HepG2 (cell line): ENCODE measurements around the gene KDM8. TPM values are rescaled to one million over a fixed set of nuclear protein-coding genes. Genes with fewer than 3 reads are reported as not detected.

Source experiments
- BRF2 ChIP-seq: sonication (generic); formaldehyde crosslinking; IDR thresholded peaks from 2 replicates; pipeline ENCODE4 v1.8.1; 2022; ENCODE audit warnings: mild to moderate bottlenecking, missing genetic modification reagents
- CEBPZ ChIP-seq: IDR thresholded peaks from 2 replicates; pipeline ENCODE4 v1.6.1; 2012; ENCODE audit warnings: low read length, improper control_type of control experiment
- CREB1 ChIP-seq, 2 experiments: fragments of 450-650 bp in 1 of 2; IDR thresholded peaks; 2 replicates each; pipeline ENCODE4 v1.6.1; 2016 to 2017; ENCODE audit warnings: control low read depth in 1 of 2, mild to moderate bottlenecking in 1 of 2, missing compliant biosample characterization in 1 of 2, missing genetic modification characterization in 1 of 2
- GATA4 ChIP-seq: sonication (generic); IDR thresholded peaks from 2 replicates; pipeline ENCODE4 v1.6.1; 2016; ENCODE audit warnings: antibody characterized with exemption, low read depth, borderline replicate concordance
- HIC2 ChIP-seq: sonication (generic); formaldehyde crosslinking; IDR thresholded peaks from 2 replicates; pipeline ENCODE4 v1.9.0; 2022; ENCODE audit warnings: low read depth, missing genetic modification reagents
- HOXA7 ChIP-seq: sonication (generic); formaldehyde crosslinking; IDR thresholded peaks from 2 replicates; pipeline ENCODE4 v1.8.1; 2022; ENCODE audit warnings: mild to moderate bottlenecking, missing genetic modification reagents, moderate library complexity
- MED13 ChIP-seq: sonication (generic); formaldehyde crosslinking; IDR thresholded peaks from 2 replicates; pipeline ENCODE4 v1.5.0; 2020; ENCODE audit warnings: missing genetic modification reagents
- NCOA2 ChIP-seq: sonication (generic); formaldehyde crosslinking; IDR thresholded peaks from 2 replicates; pipeline ENCODE4 v1.8.0; 2022; ENCODE audit warnings: inconsistent platforms
- NFATC3 ChIP-seq: sonication (generic); formaldehyde crosslinking; IDR thresholded peaks from 2 replicates; pipeline ENCODE4 v1.5.1; 2020; ENCODE audit warnings: mild to moderate bottlenecking, missing genetic modification reagents
- NFKB2 ChIP-seq: sonication (generic); formaldehyde crosslinking; IDR thresholded peaks from 2 replicates; pipeline ENCODE4 v1.4.0; 2020; ENCODE audit warnings: missing genetic modification reagents, borderline replicate concordance
- NKX3-1 ChIP-seq: sonication (generic); formaldehyde crosslinking; IDR thresholded peaks from 2 replicates; pipeline ENCODE4 v1.5.0; 2020; ENCODE audit warnings: missing genetic modification reagents
- NR2F6 ChIP-seq, 2 experiments: IDR thresholded peaks; 2 replicates each; pipeline ENCODE4 v1.6.1; 2016; ENCODE audit warnings: antibody characterized with exemption in 1 of 2, mild to moderate bottlenecking in 1 of 2
- PITX1 ChIP-seq: sonication (generic); formaldehyde crosslinking; IDR thresholded peaks from 2 replicates; pipeline ENCODE4 v1.5.1; 2020; ENCODE audit warnings: mild to moderate bottlenecking, missing genetic modification reagents
- SCMH1 ChIP-seq: sonication (generic); formaldehyde crosslinking; IDR thresholded peaks from 2 replicates; pipeline ENCODE4 v1.9.0; 2021; ENCODE audit warnings: missing genetic modification reagents, mild to moderate bottlenecking, borderline replicate concordance
- THAP7 ChIP-seq: sonication (generic); formaldehyde crosslinking; IDR thresholded peaks from 2 replicates; pipeline ENCODE4 v1.8.1; 2023; ENCODE audit warnings: mild to moderate bottlenecking, missing genetic modification reagents
- U2AF1 ChIP-seq: fragments of 200-400 bp; formaldehyde crosslinking; optimal IDR thresholded peaks from 2 replicates; pipeline ENCODE3; 2017; ENCODE audit warnings: mild to moderate bottlenecking, low read depth, low read length
- ZFYVE20 ChIP-seq: sonication (generic); formaldehyde crosslinking; IDR thresholded peaks from 2 replicates; pipeline ENCODE4 v1.8.0; 2023; ENCODE audit warnings: low read depth, mild to moderate bottlenecking, moderate library complexity, missing genetic modification reagents, borderline replicate concordance
- ZMAT3 ChIP-seq: sonication (generic); formaldehyde crosslinking; conservative IDR thresholded peaks from 2 replicates; pipeline ENCODE4 v1.7.0; 2021; ENCODE audit warnings: missing genetic modification reagents
- ZNF275 ChIP-seq: sonication (generic); formaldehyde crosslinking; IDR thresholded peaks from 2 replicates; pipeline ENCODE4 v1.8.0; 2022; ENCODE audit warnings: missing genetic modification reagents, mild to moderate bottlenecking, inconsistent platforms, borderline replicate concordance
- ZSCAN21 ChIP-seq: sonication (generic); formaldehyde crosslinking; IDR thresholded peaks from 2 replicates; pipeline ENCODE4 v1.8.0; 2022; ENCODE audit warnings: mild to moderate bottlenecking, missing genetic modification reagents, moderate library complexity, borderline replicate concordance
- polyA plus RNA-seq, 8 experiments: library from polyadenylated mRNA; depleted of rRNA in 3 of 8; stranded (reverse) in 7 of 8; unstranded in 1 of 8; fragments of >200 nt; fragmentation: Illumina TruSeq in 4 of 8; extraction: Trizol in 4 of 8; gene quantifications; 2 replicates each; pipeline versions ENCODE4 v1.2.1 to v1.2.3, GENCODE V29; 2011 to 2016; ENCODE audit warnings: low read depth in 4 of 8, missing spikeins in 1 of 8, mixed read lengths in 1 of 8; ENCODE audit not compliant: insufficient read depth in 1 of 8
- total RNA-seq, 5 experiments: library from RNA; depleted of rRNA; stranded (reverse); fragments of >200 nt; fragmentation: Illumina TruSeq; extraction: Trizol; gene quantifications; 2 replicates each; pipeline ENCODE4 v1.2.3, GENCODE V29; 2016; ENCODE audit warnings: low read depth in 1 of 5

The KDM8 gene
- total and polyA plus RNA-seq, 2 of the 13 experiments (the other 11 are each of a cell fraction or from before 2014, with no cell fraction given), result 3.3 to 8.6 TPM

GRCh38 chr16:27269300-27270150, 66.2 kb downstream of the KDM8 start (continued):
- TF ChIP-seq HIC2 (CRISPR knock-in tag) (no peak; the same call in 1 of the 2 replicates), MED13 (CRISPR knock-in tag) (no peak), ZSCAN21 (no peak), ZFYVE20 (no peak), THAP7 (CRISPR knock-in tag) (no peak), NFKB2 (CRISPR knock-in tag) (no peak), CREB1 (IDR thresholded peaks at IDR 0.05) (no peak), CREB1 (CRISPR knock-in tag; IDR thresholded peaks at IDR 0.05) (peak; percentile 47), NR2F6 (IDR thresholded peaks at IDR 0.05) (peak; percentile 44; the same call in 1 of the 2 replicates), NR2F6 (CRISPR knock-in tag; IDR thresholded peaks at IDR 0.05) (0 out of 2 replicates have a peak, but pooled peaks have one; percentile 34), NCOA2 (CRISPR knock-in tag) (peak; percentile 41; the same call in 1 of the 2 replicates), CEBPZ (no peak), GATA4 (no peak; the same call in 1 of the 2 replicates), ZMAT3 (CRISPR knock-in tag) (no peak), BRF2 (CRISPR knock-in tag) (no peak), HOXA7 (CRISPR knock-in tag) (no peak), PITX1 (CRISPR knock-in tag) (no peak), NFATC3 (CRISPR knock-in tag) (no peak), NKX3-1 (CRISPR knock-in tag) (no peak), ZNF275 (CRISPR knock-in tag) (no peak), SCMH1 (CRISPR knock-in tag) (no peak), U2AF1 (no peak)
